Body of pancreas (tissue), 4 donors: Measurements from ENCODE around the gene SEC23A. TPM values are rescaled to one million over a fixed set of nuclear protein-coding genes. Genes with fewer than 3 reads are reported as not detected.
"Not testable (repeated sequence)": the region's sequence is repeated elsewhere in the genome, so short reads cannot be mapped to it uniquely, and the experiment has no call there.

Experiments used
- ATAC-seq: fragments of 150-250 bp; one replicate; pipeline ENCODE4 v1.9.1; 2016
- DNase-seq, 4 donors: peaks; one replicate each; pipeline ENCODE4 v3.0.0-alpha.2; 2019
- H3K27ac ChIP-seq, 4 donors: fragments of 200-600 bp; sonication (generic); 1 replicate in 3 of 4; 2 replicates in 1 of 4; pipeline versions ENCODE4 v1.5.1 to v1.6.1; 2016 to 2019; ENCODE audit warnings: mild to moderate bottlenecking in 1 of 4, mixed read lengths in 1 of 4, moderate library complexity in 1 of 4
- H3K27me3 ChIP-seq, 2 donors: fragments of 200-600 bp; sonication (generic); one replicate each; pipeline ENCODE4 v1.6.0; 2016; ENCODE audit warnings: mild to moderate bottlenecking in 1 of 2
- H3K36me3 ChIP-seq, 2 donors: fragments of 200-600 bp; sonication (generic); replicated peaks in 1 of 2; 2 replicates each; pipeline ENCODE4 v1.5.1; 2016; ENCODE audit warnings: low read depth in 2 of 2; ENCODE audit not compliant: insufficient read depth in 1 of 2
- H3K4me1 ChIP-seq: fragments of 200-600 bp; sonication (generic); one replicate; pipeline ENCODE4 v1.6.0; 2016
- H3K4me3 ChIP-seq, 2 donors: fragments of 200-600 bp; sonication (generic); 1 replicate in 1 of 2; 2 replicates in 1 of 2; pipeline ENCODE4 v1.5.1; 2016 to 2019
- H3K9me3 ChIP-seq, 3 donors: fragments of 200-600 bp; sonication (generic); 1 replicate in 2 of 3; 2 replicates in 1 of 3; pipeline ENCODE4 v1.5.1; 2016
- CTCF ChIP-seq, 7 experiments: fragments of 450-650 bp in 4 of 7; fragments of 200-600 bp in 3 of 7; sonication (generic) in 3 of 7; IDR thresholded peaks; one replicate each; pipeline ENCODE4 v1.5.1; 2016 to 2019; ENCODE audit warnings: antibody characterized with exemption in 7 of 7
- POLR2A ChIP-seq, 3 donors: fragments of 450-650 bp; IDR thresholded peaks; one replicate each; pipeline ENCODE4 v1.6.1; 2016; ENCODE audit warnings: antibody characterized with exemption in 3 of 3, mild to moderate bottlenecking in 2 of 3
- WGBS, 2 donors: methylation state at CpG; one replicate each; pipeline ENCODE4 v1.1.5; 2017; 5-methylcytosine and 5-hydroxymethylcytosine counted together
- intact Hi-C: fragments of 100-400 bp; cut with DNase I; formaldehyde crosslinking; loops from one replicate; pipeline ENCODE4 v1.15.1; 2023
- total RNA-seq, 2 donors: library from RNA; depleted of rRNA; stranded (reverse); fragments of >200 nt; gene quantifications; one replicate each; pipeline ENCODE4 v1.1.0, GENCODE V29; 2016

The SEC23A gene
- total RNA-seq, 2 donors from 2014 or later = 33.2 to 62.3 TPM

- Histone ChIP-seq H3K36me3 (peaks cover 0 to 16% of the 10 kb centered on the region in 2 donors), H3K27ac (no peak overlapping the region), H3K27me3 (no peaks in the 10 kb centered on the region), H3K4me1 (no peaks in the 10 kb centered on the region), H3K4me3 (no peak overlapping the region), H3K9me3 (peaks cover 0 to 4% (median 0%) of the 10 kb centered on the region in 3 donors)
- DNase-seq (no peak), ATAC-seq (no peak)
- WGBS, 2 donors = 87 to 95% methylated on average over 2 of the region's 2 CpGs
- intact Hi-C loops = no loop called here
- TF ChIP-seq CTCF (IDR thresholded peaks at IDR 0.05) (no peak), POLR2A (IDR thresholded peaks at IDR 0.05) (no peak)
Observed at GRCh38 chr14:39050389-39050788, 52.6 kb downstream of the SEC23A start.

GRCh38 chr14:39045889-39046288 lies 57.1 kb downstream of the SEC23A start:
- H3K36me3 ChIP-seq = peaks cover 0 to 15% of the 10 kb centered on the region in 2 donors
- H3K9me3 ChIP-seq = not testable (repeated sequence)
- 98% methylated on average over 6 of the region's 6 CpGs for WGBS, 2 donors

GRCh38 chr14:39043352-39043943 lies 59.6 kb downstream of the SEC23A start:
- no peaks in the 10 kb centered on the region for H3K27me3 ChIP-seq
- no peak overlapping the region for H3K27ac ChIP-seq
- TF ChIP-seq POLR2A (IDR thresholded peaks at IDR 0.05) = no peak
- TF ChIP-seq CTCF (IDR thresholded peaks at IDR 0.05) = no peak
- H3K4me3 ChIP-seq = no peak overlapping the region
- intact Hi-C loops = no loop called here
- WGBS, 2 donors = 86 to 90% methylated on average over 1 of the region's 1 CpG
- ATAC-seq (no peak), DNase-seq (no peak)
- no peaks in the 10 kb centered on the region for H3K9me3 ChIP-seq
- peaks cover 6 to 26% of the 10 kb centered on the region in 2 donors for H3K36me3 ChIP-seq
- H3K4me1 ChIP-seq = no peaks in the 10 kb centered on the region

More at GRCh38 chr14:39045889-39046288, 57.1 kb downstream of the SEC23A start:
- H3K27me3 ChIP-seq, H3K27ac ChIP-seq, ATAC-seq, H3K4me1 ChIP-seq, intact Hi-C loops, DNase-seq, H3K4me3 ChIP-seq: not testable (repeated sequence)

- no peaks in the 10 kb centered on the region for H3K27me3 ChIP-seq
- no peak for ATAC-seq
- TF ChIP-seq POLR2A (IDR thresholded peaks at IDR 0.05) (no peak), CTCF (IDR thresholded peaks at IDR 0.05) (no peak)
- H3K27ac ChIP-seq = no peak overlapping the region
- no peaks in the 10 kb centered on the region for H3K9me3 ChIP-seq
- H3K4me3 ChIP-seq = no peak overlapping the region
- intact Hi-C loops = no loop called here
- H3K36me3 ChIP-seq = peaks cover 6 to 34% of the 10 kb centered on the region in 2 donors
- DNase-seq = no peak
- no peaks in the 10 kb centered on the region for H3K4me1 ChIP-seq
- WGBS, 2 donors = 97% methylated on average over 2 of the region's 2 CpGs
Observed at GRCh38 chr14:39040529-39040928, 62.5 kb downstream of the SEC23A start.

- H3K4me1 ChIP-seq = no peaks in the 10 kb centered on the region
- no peaks in the 10 kb centered on the region for H3K27me3 ChIP-seq
- H3K9me3 ChIP-seq = no peaks in the 10 kb centered on the region
- H3K4me3 ChIP-seq = no peak overlapping the region
- WGBS, 2 donors = 91 to 98% methylated on average over 2 of the region's 2 CpGs
- no peak overlapping the region for H3K27ac ChIP-seq
- intact Hi-C loops = no loop called here
- no peak for DNase-seq
- no peak for ATAC-seq
- TF ChIP-seq POLR2A (IDR thresholded peaks at IDR 0.05) (no peak), CTCF (IDR thresholded peaks at IDR 0.05) (no peak)
- H3K36me3 ChIP-seq = peaks cover 6 to 33% of the 10 kb centered on the region in 2 donors
Observed at GRCh38 chr14:39038542-39038941, 64.5 kb downstream of the SEC23A start.
